ENCODE data around the gene MXRA8.

The MXRA8 gene

GRCh38 chr1:1356796-1357401, 1.5 kb downstream of the MXRA8 start:
- Histone ChIP-seq H3K4me2 (no peak overlapping the region), H3K4me1 (ENCODE audit: low read depth, poor library complexity, severe bottlenecking) (peaks cover 14% of the 10 kb centered on the region), H2AFZ (ENCODE audit: low read depth) (no peak overlapping the region), H3K9ac (no peak overlapping the region), H3K27ac (no peak overlapping the region), H3K4me3 (IDR thresholded peaks at IDR 0.05; ENCODE audit: insufficient read depth, low read depth, low read length) (no peak overlapping the region), H3K27me3 (ENCODE audit: insufficient read depth, low read depth) (peaks cover 3% of the 10 kb centered on the region; the same call in 1 of the 2 replicates), H3K36me3 (ENCODE audit: insufficient read depth) (no peaks in the 10 kb centered on the region), H3K79me2 (ENCODE audit: insufficient read depth, low read depth) (no peaks in the 10 kb centered on the region), H4K20me1 (ENCODE audit: insufficient read depth) (no peaks in the 10 kb centered on the region)
- no peak for TF ChIP-seq CTCF (conservative IDR thresholded peaks at IDR 0.05; ENCODE audit: low read depth, low read length)

- Histone ChIP-seq H4K20me1 (ENCODE audit: insufficient read depth) (no peaks in the 10 kb centered on the region), H3K4me1 (ENCODE audit: low read depth, poor library complexity, severe bottlenecking) (peaks cover 18% of the 10 kb centered on the region)
These were observed 2.1 kb downstream of the MXRA8 start for GRCh38 chr1:1356166-1356795.

GRCh38 chr1:1355416-1355815, 2.9 kb downstream of the MXRA8 start:
- Histone ChIP-seq H2AFZ (ENCODE audit: low read depth) (no peak overlapping the region), H3K9ac (no peak overlapping the region), H3K36me3 (ENCODE audit: insufficient read depth) (no peaks in the 10 kb centered on the region), H3K79me2 (ENCODE audit: insufficient read depth, low read depth) (no peaks in the 10 kb centered on the region), H3K4me3 (IDR thresholded peaks at IDR 0.05; ENCODE audit: insufficient read depth, low read depth, low read length) (no peak overlapping the region), H4K20me1 (ENCODE audit: insufficient read depth) (no peaks in the 10 kb centered on the region), H3K4me1 (ENCODE audit: low read depth, poor library complexity, severe bottlenecking) (peaks cover 18% of the 10 kb centered on the region), H3K27ac (no peak overlapping the region), H3K27me3 (ENCODE audit: insufficient read depth, low read depth) (no peaks in the 10 kb centered on the region; the same call in 1 of the 2 replicates), H3K4me2 (no peak overlapping the region)
- no peak for TF ChIP-seq CTCF (conservative IDR thresholded peaks at IDR 0.05; ENCODE audit: low read depth, low read length)

More at GRCh38 chr1:1356166-1356795, 2.1 kb downstream of the MXRA8 start:
- H3K79me2 ChIP-seq (ENCODE audit: insufficient read depth, low read depth) = no peaks in the 10 kb centered on the region
- no peak overlapping the region for H3K4me3 ChIP-seq (IDR thresholded peaks at IDR 0.05; ENCODE audit: insufficient read depth, low read depth, low read length)
- no peak overlapping the region for H3K4me2 ChIP-seq
- H3K36me3 ChIP-seq (ENCODE audit: insufficient read depth) = no peaks in the 10 kb centered on the region
- TF ChIP-seq CTCF (conservative IDR thresholded peaks at IDR 0.05; ENCODE audit: low read depth, low read length) = no peak
- no peak overlapping the region for H3K9ac ChIP-seq
- H3K27me3 ChIP-seq (ENCODE audit: insufficient read depth, low read depth) = no peaks in the 10 kb centered on the region; the same call in 1 of the 2 replicates
- H3K27ac ChIP-seq = no peak overlapping the region
- H2AFZ ChIP-seq (ENCODE audit: low read depth) = no peak overlapping the region

- Histone ChIP-seq H3K79me2 (ENCODE audit: insufficient read depth, low read depth) (no peaks in the 10 kb centered on the region), H3K4me3 (IDR thresholded peaks at IDR 0.05; ENCODE audit: insufficient read depth, low read depth, low read length) (no peak overlapping the region), H3K36me3 (ENCODE audit: insufficient read depth) (no peaks in the 10 kb centered on the region), H3K27ac (no peak overlapping the region), H3K9ac (no peak overlapping the region), H3K4me1 (ENCODE audit: low read depth, poor library complexity, severe bottlenecking) (peaks cover 18% of the 10 kb centered on the region), H3K4me2 (no peak overlapping the region), H2AFZ (ENCODE audit: low read depth) (no peak overlapping the region), H4K20me1 (ENCODE audit: insufficient read depth) (no peaks in the 10 kb centered on the region), H3K27me3 (ENCODE audit: insufficient read depth, low read depth) (no peaks in the 10 kb centered on the region; the same call in 1 of the 2 replicates)
- TF ChIP-seq CTCF (conservative IDR thresholded peaks at IDR 0.05; ENCODE audit: low read depth, low read length) = no peak
These were observed 3.8 kb downstream of the MXRA8 start for GRCh38 chr1:1354271-1355247.

All from KMS-11 (cell line).